OCI-LY7 (cell line): ENCODE data around the gene CMTM1. TPM values are rescaled to one million over a fixed set of nuclear protein-coding genes. Genes with fewer than 3 reads are reported as not detected.

ENCODE experiments used
- BruUV-seq: library from RNA; stranded (reverse); fragments of 400-500 nt; replicated peaks from 2 replicates; lab custom pipeline; 2021; lab: Mats Ljungman, UMichigan
- CTCF ChIA-PET: fragments of 300-600 bp; sonication (Branson Sonifier 250); formaldehyde crosslinking; loops from one replicate; lab custom pipeline; 2022; ENCODE audit warnings: antibody characterized with exemption; ENCODE audit not compliant: unreplicated experiment; lab: Charles Lee
- POLR2A ChIA-PET: fragments of 300-600 bp; sonication (Branson Sonifier 250); formaldehyde crosslinking; loops from one replicate; lab custom pipeline; 2022; ENCODE audit warnings: antibody characterized with exemption; lab: Charles Lee
- DNase-seq: peaks from one replicate; pipeline ENCODE4 v3.0.0-alpha.2; 2015; ENCODE audit warnings: low spot score
- H2AFZ ChIP-seq: fragments of 200-600 bp; sonication (generic), shearing (Covaris generic); 2 replicates; pipeline ENCODE4 v1.6.1; 2014; ENCODE audit warnings: mild to moderate bottlenecking, antibody characterized with exemption, low read length, moderate library complexity
- H3K27ac ChIP-seq: fragments of 200-600 bp; sonication (generic); 2 replicates; pipeline ENCODE4 v1.5.1; 2014; ENCODE audit warnings: mixed run types, low read depth, mild to moderate bottlenecking, moderate library complexity, low read length, inconsistent platforms; ENCODE audit not compliant: poor library complexity, severe bottlenecking
- H3K36me3 ChIP-seq: fragments of 200-600 bp; sonication (generic); 2 replicates; pipeline ENCODE4 v1.6.1; 2014; ENCODE audit warnings: mild to moderate bottlenecking, antibody characterized with exemption, low read length, moderate library complexity, mixed read lengths; ENCODE audit not compliant: insufficient read depth
- H3K4me1 ChIP-seq: fragments of 200-600 bp; sonication (generic); 2 replicates; pipeline ENCODE4 v1.5.1; 2014; ENCODE audit warnings: mild to moderate bottlenecking, low read length; ENCODE audit not compliant: insufficient read depth, poor library complexity, severe bottlenecking
- H3K4me2 ChIP-seq: fragments of 200-600 bp; sonication (generic); 2 replicates; pipeline ENCODE4 v1.6.1; 2014; ENCODE audit warnings: mild to moderate bottlenecking, low read length
- H3K4me3 ChIP-seq: fragments of 200-600 bp; sonication (generic); 2 replicates; pipeline ENCODE4 v1.5.1; 2014; ENCODE audit warnings: mild to moderate bottlenecking, low read depth, low read length; ENCODE audit not compliant: poor library complexity, severe bottlenecking
- H3K79me2 ChIP-seq: fragments of 200-600 bp; sonication (generic); 2 replicates; pipeline ENCODE4 v1.6.1; 2016; ENCODE audit warnings: low read depth, mild to moderate bottlenecking, low read length, moderate library complexity, mixed read lengths; ENCODE audit not compliant: insufficient read depth
- H3K9me2 ChIP-seq: fragments of 200-600 bp; sonication (generic); 2 replicates; pipeline ENCODE4 v1.6.1; 2016; ENCODE audit warnings: mild to moderate bottlenecking, low read length, mixed read lengths; ENCODE audit not compliant: insufficient read depth
- H3K9me3 ChIP-seq: fragments of 200-600 bp; sonication (generic); 2 replicates; pipeline ENCODE4 v1.6.1; 2014; ENCODE audit warnings: mild to moderate bottlenecking, mixed run types, low read length, mixed read lengths
- H4K20me1 ChIP-seq: fragments of 200-600 bp; sonication (generic); 2 replicates; pipeline ENCODE4 v1.6.1; 2014; ENCODE audit warnings: mild to moderate bottlenecking, antibody characterized with exemption, low read length, moderate library complexity, mixed read lengths; ENCODE audit not compliant: insufficient read depth
- EZH2phosphoT487 ChIP-seq: fragments of 200-600 bp; sonication (generic); IDR thresholded peaks from 2 replicates; pipeline ENCODE4 v1.6.1; 2018; ENCODE audit warnings: low read depth, borderline replicate concordance, mild to moderate bottlenecking, mixed run types, antibody characterized with exemption, low read length, moderate library complexity, mixed read lengths
- intact Hi-C: fragments of 100-400 bp; cut with micrococcal nuclease; formaldehyde crosslinking; loops from one replicate; pipeline ENCODE4 v1.10.0; 2022; ENCODE audit not compliant: unreplicated experiment
- total RNA-seq, 2 experiments: library from RNA; depleted of rRNA in 1 of 2; stranded (reverse); fragments of >200 nt in 1 of 2; shearing (Covaris generic) in 1 of 2; gene quantifications; 2 replicates each; pipeline ENCODE4 v1.2.3, GENCODE V29; 2014 to 2022
- TF ChIP-seq, protein P1 (sequence below): fragments of 200-600 bp; sonication (generic); conservative IDR thresholded peaks from 2 replicates; pipeline ENCODE4 v1.5.1; 2014; ENCODE audit warnings: mild to moderate bottlenecking, antibody characterized with exemption, low read length, moderate library complexity, mixed read lengths

The CMTM1 gene
- total RNA-seq, 2 experiments from 2014 or later: 8.5 to 10.6 TPM

GRCh38 chr16:66585481-66586239 is 19.4 kb downstream of the CMTM1 start:
- ChIA-PET POLR2A (interaction anchor here (0.6 to 1.4 kb wide), 4 partner anchors 9 to 550 kb away, joined by 3 to 12 read pairs (median 4); no protein-coding TSS in a partner anchor), CTCF (no interaction called here)
- no TSS peak for BruUV-seq
- TF ChIP-seq, protein P1, sequence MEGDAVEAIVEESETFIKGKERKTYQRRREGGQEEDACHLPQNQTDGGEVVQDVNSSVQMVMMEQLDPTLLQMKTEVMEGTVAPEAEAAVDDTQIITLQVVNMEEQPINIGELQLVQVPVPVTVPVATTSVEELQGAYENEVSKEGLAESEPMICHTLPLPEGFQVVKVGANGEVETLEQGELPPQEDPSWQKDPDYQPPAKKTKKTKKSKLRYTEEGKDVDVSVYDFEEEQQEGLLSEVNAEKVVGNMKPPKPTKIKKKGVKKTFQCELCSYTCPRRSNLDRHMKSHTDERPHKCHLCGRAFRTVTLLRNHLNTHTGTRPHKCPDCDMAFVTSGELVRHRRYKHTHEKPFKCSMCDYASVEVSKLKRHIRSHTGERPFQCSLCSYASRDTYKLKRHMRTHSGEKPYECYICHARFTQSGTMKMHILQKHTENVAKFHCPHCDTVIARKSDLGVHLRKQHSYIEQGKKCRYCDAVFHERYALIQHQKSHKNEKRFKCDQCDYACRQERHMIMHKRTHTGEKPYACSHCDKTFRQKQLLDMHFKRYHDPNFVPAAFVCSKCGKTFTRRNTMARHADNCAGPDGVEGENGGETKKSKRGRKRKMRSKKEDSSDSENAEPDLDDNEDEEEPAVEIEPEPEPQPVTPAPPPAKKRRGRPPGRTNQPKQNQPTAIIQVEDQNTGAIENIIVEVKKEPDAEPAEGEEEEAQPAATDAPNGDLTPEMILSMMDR: no peak
- no peak for TF ChIP-seq EZH2phosphoT487
- Histone ChIP-seq H3K27ac (no peak overlapping the region), H2AFZ (no peak overlapping the region), H4K20me1 (no peaks in the 10 kb centered on the region), H3K4me1 (peaks cover 24% of the 10 kb centered on the region), H3K4me2 (no peak overlapping the region), H3K9me3 (no peaks in the 10 kb centered on the region), H3K36me3 (no peaks in the 10 kb centered on the region), H3K4me3 (no peak overlapping the region), H3K79me2 (no peaks in the 10 kb centered on the region), H3K9me2 (no peaks in the 10 kb centered on the region)
- intact Hi-C loops: no loop called here
- no peak for DNase-seq

DNA sequence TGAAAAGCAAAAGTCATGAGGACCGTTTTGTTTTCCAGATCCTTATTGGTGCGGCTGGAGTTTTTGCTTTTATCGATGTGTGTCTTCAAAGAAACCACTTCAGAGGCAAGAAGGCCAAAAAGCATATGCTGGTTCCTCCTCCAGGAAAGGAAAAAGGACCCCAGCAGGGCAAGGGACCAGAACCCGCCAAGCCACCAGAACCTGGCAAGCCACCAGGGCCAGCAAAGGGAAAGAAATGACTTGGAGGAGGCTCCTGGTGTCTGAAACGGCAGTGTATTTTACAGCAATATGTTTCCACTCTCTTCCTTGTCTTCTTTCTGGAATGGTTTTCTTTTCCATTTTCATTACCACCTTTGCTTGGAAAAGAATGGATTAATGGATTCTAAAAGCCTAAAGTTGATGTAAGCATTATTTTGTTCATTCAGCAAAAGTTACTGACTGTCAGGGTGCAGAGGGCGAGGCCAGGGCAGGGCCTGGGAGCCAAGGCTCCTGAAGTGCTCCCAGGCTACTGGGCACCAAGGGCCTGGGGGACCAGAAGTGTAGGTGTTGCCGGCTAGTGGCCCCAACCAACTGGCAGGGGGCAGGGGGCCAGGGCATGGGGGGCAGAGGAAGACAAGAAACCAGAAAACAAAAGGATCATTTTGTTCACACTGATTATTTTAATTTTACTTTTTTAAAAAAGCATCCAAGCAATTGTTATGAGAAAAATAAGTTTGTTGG is 21.8 kb downstream of the CMTM1 start:
- no peaks in the 10 kb centered on the region for H4K20me1 ChIP-seq
- peaks cover 25% of the 10 kb centered on the region for H3K4me1 ChIP-seq
- H3K79me2 ChIP-seq: no peaks in the 10 kb centered on the region
- H3K9me3 ChIP-seq: no peaks in the 10 kb centered on the region
- POLR2A ChIA-PET: interaction anchor here (0.6 kb wide), 1 partner anchor 149 kb away, joined by 3 read pairs; no protein-coding TSS in a partner anchor
- no peak for DNase-seq
- H3K9me2 ChIP-seq: no peaks in the 10 kb centered on the region
- BruUV-seq: no TSS peak
- H3K4me3 ChIP-seq: no peak overlapping the region
- no peak overlapping the region for H3K4me2 ChIP-seq
- CTCF ChIA-PET: no interaction called here
- no peak overlapping the region for H3K27ac ChIP-seq
- TF ChIP-seq, protein P1: no peak
- TF ChIP-seq EZH2phosphoT487: no peak
- intact Hi-C loops: loop anchor here (2.0 kb wide), 1 partner anchor 71 kb away; no protein-coding TSS in a partner anchor
- H2AFZ ChIP-seq: no peak overlapping the region
- no peaks in the 10 kb centered on the region for H3K36me3 ChIP-seq
